GM12874 (cell line): ENCODE measurements around the gene ME2.

Experiments used
- CTCF ChIP-seq: IDR thresholded peaks from 2 replicates; pipeline ENCODE4 v1.5.1; 2011; ENCODE audit warnings: low read depth, mild to moderate bottlenecking, control low read depth, low read length, moderate library complexity; ENCODE audit not compliant: insufficient read depth

ME2 gene

DNA sequence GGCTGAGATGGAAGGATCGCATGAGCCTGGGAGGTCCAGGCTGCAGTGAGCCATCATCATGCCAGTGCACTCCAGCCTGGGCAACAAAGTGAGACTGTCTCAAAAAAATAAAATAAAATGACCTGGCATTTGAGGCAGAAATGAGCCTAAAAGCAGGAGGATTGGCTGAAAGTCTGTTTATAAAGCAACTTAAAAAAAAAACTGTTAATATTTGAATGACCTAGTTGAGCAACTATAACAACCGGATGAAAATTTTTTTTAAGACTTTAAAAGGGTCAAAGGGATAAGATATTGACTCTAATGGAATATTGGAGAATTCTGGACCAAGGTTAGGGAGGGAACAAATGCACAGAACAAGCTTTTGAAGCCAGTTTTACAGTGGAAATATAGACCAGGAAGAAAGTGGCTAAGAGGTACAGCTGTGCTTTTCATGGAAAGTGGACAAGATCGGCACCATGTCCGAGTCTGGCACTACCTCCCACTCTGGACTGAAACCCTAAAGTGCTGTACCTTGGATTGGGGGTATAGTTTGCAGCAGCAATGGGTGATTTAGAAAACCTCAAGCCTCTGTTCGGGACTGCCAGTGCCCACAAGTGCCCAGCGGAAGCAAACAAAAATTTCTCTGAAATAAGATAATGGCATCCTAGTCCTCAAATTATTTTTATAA lies 55.8 kb downstream of the ME2 start:
- TF ChIP-seq CTCF: no peak

DNA sequence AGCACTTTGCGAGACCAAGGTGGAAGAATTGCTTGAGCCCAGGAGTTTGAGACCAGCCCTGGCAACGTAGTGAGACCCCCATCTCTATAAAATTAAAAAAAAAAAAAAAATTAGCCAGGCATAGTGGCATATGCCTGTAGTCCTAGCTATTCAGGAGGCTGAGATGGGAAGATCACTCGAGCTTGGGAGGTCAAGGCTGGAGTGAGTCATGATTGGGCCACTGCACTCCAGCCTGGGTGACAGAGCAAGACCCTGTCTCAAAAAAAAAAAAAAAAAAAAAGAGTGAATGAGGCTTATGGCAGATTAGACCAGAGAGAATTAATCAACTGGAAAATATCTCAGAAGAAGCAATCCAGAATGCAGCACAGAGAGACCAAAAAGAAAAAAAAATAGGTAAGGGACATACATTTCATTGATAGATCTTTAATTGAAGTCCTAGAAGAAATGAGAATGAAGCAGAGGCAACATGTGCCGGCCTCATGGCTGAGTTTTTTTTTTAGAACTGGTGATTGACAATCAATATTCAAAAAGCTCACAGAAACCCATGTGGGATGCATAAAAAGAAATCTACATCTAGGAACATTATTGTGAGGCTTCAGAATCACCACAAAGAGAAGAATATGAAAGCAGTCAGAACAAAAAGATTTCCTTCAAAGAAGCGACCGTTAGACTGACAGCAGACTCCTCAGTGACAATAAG lies 56.7 kb downstream of the ME2 start:
- no peak for TF ChIP-seq CTCF

GRCh38 chr18:50937183-50937582 lies 58.3 kb downstream of the ME2 start:
- no peak for TF ChIP-seq CTCF

GRCh38 chr18:50938912-50939311 lies 60.0 kb downstream of the ME2 start:
- no peak for TF ChIP-seq CTCF

DNA sequence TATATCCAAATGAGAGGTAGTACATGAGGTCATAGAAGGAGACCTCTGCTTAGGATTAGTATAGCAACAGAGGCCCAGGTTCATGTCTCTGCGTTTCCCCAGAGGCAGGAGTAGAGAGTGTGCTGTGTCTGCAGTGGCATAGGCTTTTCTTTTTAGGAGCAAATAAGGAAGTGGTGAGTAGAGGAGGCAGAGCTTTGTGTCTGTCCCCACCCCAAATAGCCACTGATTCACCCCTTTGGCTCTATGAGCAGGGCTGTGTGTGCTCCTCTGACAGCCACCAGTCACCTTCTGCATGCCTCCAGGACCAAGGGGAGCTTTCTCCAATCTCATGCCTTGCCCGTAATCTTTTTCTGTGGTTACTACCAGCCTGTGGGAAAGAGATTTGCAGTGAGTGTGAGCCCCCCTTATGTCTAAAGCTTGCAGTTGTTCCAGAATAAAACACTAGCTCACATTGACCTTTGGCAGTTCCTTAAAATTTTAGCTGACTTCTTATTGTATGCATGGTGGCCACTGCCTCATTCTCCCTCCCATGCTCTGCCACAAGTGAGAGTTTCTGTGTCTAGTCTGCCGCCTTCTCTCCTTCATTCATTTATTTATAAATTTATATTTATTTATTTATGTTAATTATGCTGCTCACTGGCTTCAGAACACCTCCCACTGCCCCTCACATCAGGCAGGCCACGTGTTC lies 65.5 kb downstream of the ME2 start:
- TF ChIP-seq CTCF: no peak

GRCh38 chr18:50947899-50948298 lies 69.0 kb downstream of the ME2 start:
- TF ChIP-seq CTCF: no peak

- TF ChIP-seq CTCF: no peak
Observed at GRCh38 chr18:50949185-50949584, 70.3 kb downstream of the ME2 start.
